ENCODE data around the gene PAPSS2.

Gene PAPSS2

DNA sequence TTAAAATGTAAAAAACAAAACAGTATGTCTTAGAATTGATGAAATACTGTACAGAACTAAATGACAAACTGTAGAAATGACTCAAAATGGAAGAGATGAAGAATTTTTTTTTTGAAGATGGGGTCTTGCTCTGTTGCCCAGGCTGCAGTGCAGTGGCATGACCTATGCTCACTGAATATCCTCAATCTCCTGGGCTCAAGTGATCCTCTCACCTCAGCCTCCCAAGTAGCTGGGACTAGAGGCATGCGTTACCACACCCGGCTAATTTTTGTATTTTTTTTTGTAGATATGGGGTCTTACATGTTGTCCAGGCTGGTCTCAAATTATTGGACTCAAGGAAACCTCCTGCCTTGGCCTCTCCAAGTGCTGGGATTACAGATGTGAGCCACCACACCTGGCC, 121.9 kb downstream of the PAPSS2 start:
- DNase-seq (ENCODE audit: low read depth in 1 of 2, low spot score in 1 of 2) = no peak

DNA sequence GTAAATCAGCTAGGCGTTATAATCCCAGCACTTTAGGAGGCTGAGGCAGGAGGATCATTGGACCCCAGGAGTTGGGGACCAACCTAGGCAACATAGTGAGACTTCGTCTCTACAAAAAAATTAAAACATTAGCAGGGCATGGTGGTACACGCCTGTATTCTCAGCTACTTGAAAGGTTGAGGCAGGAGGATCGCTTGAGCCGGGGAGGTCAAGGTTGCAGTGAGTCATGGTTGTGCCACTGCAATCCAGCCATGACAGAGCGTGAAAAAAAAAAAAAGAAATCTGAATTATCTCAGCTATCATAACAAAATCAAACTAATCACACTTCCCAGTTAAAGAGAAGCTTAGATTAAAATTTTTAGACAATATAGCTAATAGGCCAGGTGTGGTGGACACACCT, 123.0 kb downstream of the PAPSS2 start:
- no peak for DNase-seq (ENCODE audit: low read depth in 1 of 2, low spot score in 1 of 2)

DNA sequence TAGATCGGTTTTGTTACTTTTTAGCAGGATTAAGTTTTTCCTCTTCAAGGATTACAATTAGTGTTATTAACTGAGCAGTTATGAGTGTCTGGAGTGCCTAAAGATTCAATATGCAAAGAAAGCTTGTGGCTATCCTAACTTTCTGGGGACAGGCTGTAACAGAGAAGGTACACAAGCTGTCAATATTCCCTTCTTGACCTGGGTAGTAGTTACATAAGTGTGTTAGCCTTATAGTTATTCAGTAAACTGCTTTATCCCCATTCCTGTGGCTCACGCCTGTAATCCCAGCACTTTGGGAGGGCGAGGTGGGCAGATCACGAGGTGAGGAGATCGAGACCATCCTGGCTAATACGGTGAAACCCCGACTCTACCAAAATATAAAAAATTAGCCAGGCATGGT, 126.7 kb downstream of the PAPSS2 start:
- DNase-seq (ENCODE audit: low read depth in 1 of 2, low spot score in 1 of 2) = no peak

DNA sequence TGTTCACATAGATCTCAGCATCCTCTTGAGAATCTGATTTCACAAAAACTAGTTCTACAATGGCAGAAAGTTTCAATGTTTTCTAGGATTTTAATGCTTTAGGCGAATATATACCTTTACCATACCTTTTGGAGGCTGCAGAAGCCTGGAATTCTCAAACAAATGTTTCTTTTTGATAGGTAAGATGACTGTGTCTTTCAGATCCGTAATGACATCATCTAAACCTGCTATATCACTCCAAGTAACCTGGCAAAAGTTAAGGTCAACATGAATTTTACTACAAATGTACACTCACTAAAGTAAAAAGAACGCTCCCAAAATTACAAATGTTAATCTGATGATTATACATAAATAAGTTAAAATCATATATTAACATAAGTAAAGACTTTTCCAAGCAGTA, 130.5 kb downstream of the PAPSS2 start:
- no peak for DNase-seq (ENCODE audit: low read depth in 1 of 2, low spot score in 1 of 2)

DNA sequence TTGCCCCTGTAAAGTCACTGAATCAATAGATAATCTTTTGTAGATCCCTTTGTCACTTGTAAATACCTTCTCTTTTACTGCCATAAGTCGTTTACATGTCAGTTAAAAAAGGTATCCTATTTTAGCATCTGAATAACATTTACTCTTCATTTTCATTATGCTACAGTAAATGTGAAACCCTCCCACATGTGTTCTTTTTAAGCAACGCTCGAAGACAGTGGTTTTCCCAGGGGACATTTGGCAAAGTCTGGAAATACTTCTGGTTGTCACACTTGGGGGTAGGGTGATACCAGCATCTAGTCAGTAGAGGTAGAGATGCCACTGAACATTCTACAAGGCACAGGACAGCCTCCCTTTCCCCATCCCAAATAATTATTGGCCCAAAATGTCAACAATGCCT, 134.6 kb downstream of the PAPSS2 start:
- no peak for DNase-seq (ENCODE audit: low read depth in 1 of 2, low spot score in 1 of 2)
